Measurements from ENCODE around the gene TAS2R7. TPM values are rescaled to one million over a fixed set of nuclear protein-coding genes. Genes with fewer than 3 reads are reported as not detected.

The TAS2R7 gene
- total RNA-seq, 1 experiment from 2014 or later: not detected

DNA sequence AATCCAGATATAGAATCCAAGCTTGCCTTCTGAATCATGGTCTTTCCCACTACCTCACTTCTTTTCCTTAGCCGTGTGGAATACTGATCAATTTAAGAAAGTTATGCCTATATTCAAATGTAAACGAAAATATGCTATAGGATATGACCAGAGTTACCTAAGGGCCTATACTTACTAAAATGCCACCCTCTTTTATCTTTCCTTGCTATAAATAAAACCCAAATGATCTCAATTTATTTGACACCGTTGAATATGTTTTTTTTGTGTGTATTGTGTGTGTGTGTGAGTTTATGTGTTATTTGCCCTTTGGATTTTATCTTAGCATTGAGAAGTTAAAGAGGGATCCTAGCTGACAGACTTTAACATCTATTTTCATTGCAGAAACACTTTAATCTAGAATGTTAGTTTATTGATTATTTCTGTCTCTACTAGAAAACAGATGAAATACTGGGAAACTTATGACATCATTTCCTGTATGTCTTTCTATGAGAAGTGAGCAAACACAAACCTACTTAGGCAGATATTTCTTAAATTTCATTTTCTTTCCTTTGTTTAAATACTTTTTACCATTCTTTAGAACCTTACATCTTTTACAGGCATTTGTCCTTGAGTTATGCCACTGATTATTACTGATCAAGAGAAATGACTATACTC, 9.6 kb upstream of the TAS2R7 start:
- DNase-seq: no peak
- Histone ChIP-seq H3K23ac (ENCODE audit: insufficient read length, low read depth, low read length) (no peak overlapping the region), H2BK5ac (ENCODE audit: insufficient read length, low read length) (no peak overlapping the region), H2BK20ac (ENCODE audit: low read depth, low read length, poor library complexity, severe bottlenecking) (no peak overlapping the region), H3K27me3 (ENCODE audit: insufficient read depth, low read length) (no peaks in the 10 kb centered on the region), H3K9ac (ENCODE audit: extremely low read depth, insufficient read length, low read length) (no peak overlapping the region), H3K4me2 (ENCODE audit: insufficient read depth, insufficient read length, low read length) (no peak overlapping the region), H3K18ac (ENCODE audit: insufficient read length, low read depth, low read length) (no peak overlapping the region), H3K9me3 (ENCODE audit: control insufficient read depth, low read depth, low read length) (no peaks in the 10 kb centered on the region), H2BK120ac (ENCODE audit: low read depth, low read length, poor library complexity, severe bottlenecking) (no peak overlapping the region), H2BK15ac (ENCODE audit: low read depth, low read length) (no peak overlapping the region), H2AK5ac (ENCODE audit: insufficient read length, low read length) (no peak overlapping the region), H3K14ac (ENCODE audit: insufficient read depth, low read length) (no peak overlapping the region), H3K23me2 (ENCODE audit: insufficient read length, low read depth, low read length, poor library complexity, severe bottlenecking) (no peaks in the 10 kb centered on the region), H3K4me1 (ENCODE audit: insufficient read depth, low read length) (no peaks in the 10 kb centered on the region), H4K8ac (replicated peaks; ENCODE audit: insufficient read length, low read depth, low read length) (no peak overlapping the region), H3K79me1 (ENCODE audit: insufficient read depth, low read depth, low read length, poor library complexity, severe bottlenecking) (no peaks in the 10 kb centered on the region), H3T11ph (ENCODE audit: low read length) (no peak overlapping the region), H2AFZ (ENCODE audit: low read length) (no peak overlapping the region), H3K79me2 (ENCODE audit: insufficient read depth, low read length) (no peaks in the 10 kb centered on the region), H4K5ac (ENCODE audit: insufficient read length, low read depth, low read length) (no peak overlapping the region), H3K27ac (ENCODE audit: insufficient read length, low read depth, low read length) (no peak overlapping the region), H4K20me1 (ENCODE audit: control insufficient read depth, insufficient read depth, insufficient read length) (no peaks in the 10 kb centered on the region), H3K56ac (ENCODE audit: insufficient read length, low read depth, low read length) (no peak overlapping the region), H4K91ac (ENCODE audit: insufficient read length, low read depth, low read length) (no peak overlapping the region), H3K4ac (ENCODE audit: low read depth, low read length) (no peak overlapping the region), H2BK12ac (ENCODE audit: insufficient read length, low read depth, low read length) (no peak overlapping the region)
- Mint-ChIP-seq H3K4me1 (peaks cover 10 to 15% of the 10 kb centered on the region in 2 experiments), H3K27ac (no peak overlapping the region), H3K27me3 (ENCODE audit: low read depth) (no peaks in the 10 kb centered on the region), H3K9me3 (no peaks in the 10 kb centered on the region; a peak in 1 of 5 replicates), H3K36me3 (ENCODE audit: insufficient read depth in 1 of 3, low read depth in 3 of 3) (no peaks in the 10 kb centered on the region), H3K4me3 (no peak overlapping the region)
- TF ChIP-seq, protein P1, sequence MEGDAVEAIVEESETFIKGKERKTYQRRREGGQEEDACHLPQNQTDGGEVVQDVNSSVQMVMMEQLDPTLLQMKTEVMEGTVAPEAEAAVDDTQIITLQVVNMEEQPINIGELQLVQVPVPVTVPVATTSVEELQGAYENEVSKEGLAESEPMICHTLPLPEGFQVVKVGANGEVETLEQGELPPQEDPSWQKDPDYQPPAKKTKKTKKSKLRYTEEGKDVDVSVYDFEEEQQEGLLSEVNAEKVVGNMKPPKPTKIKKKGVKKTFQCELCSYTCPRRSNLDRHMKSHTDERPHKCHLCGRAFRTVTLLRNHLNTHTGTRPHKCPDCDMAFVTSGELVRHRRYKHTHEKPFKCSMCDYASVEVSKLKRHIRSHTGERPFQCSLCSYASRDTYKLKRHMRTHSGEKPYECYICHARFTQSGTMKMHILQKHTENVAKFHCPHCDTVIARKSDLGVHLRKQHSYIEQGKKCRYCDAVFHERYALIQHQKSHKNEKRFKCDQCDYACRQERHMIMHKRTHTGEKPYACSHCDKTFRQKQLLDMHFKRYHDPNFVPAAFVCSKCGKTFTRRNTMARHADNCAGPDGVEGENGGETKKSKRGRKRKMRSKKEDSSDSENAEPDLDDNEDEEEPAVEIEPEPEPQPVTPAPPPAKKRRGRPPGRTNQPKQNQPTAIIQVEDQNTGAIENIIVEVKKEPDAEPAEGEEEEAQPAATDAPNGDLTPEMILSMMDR (conservative IDR thresholded peaks at IDR 0.05): no peak
- WGBS (ENCODE audit: extremely low coverage, insufficient read length, low lambda C conversion rate): no CpG with 5 or more reads among the region's 3 CpGs

Measured in H9 (cell line).